ENCODE results near the gene PHRF1.
A peak's percentile ranks its signal among the peaks of the same experiment; 100 is the strongest.
"Not testable (repeated sequence)": the region's sequence is repeated elsewhere in the genome, so short reads cannot be mapped to it uniquely, and the experiment has no call there.

Gene PHRF1

GRCh38 chr11:567629-568292 is 8.5 kb upstream of the PHRF1 start:
- peak overlapping the region; percentile 84 for H3K4me3 ChIP-seq (ENCODE audit: low read depth, low read length)
- no peak for TF ChIP-seq CTCF (IDR thresholded peaks at IDR 0.05; ENCODE audit: low read depth, low read length)

- no peak for TF ChIP-seq CTCF (IDR thresholded peaks at IDR 0.05; ENCODE audit: low read depth, low read length)
- H3K4me3 ChIP-seq (ENCODE audit: low read depth, low read length): peak overlapping the region; percentile 84
Observed at GRCh38 chr11:568306-569157, 7.7 kb upstream of the PHRF1 start.

- no peak for TF ChIP-seq CTCF (IDR thresholded peaks at IDR 0.05; ENCODE audit: low read depth, low read length)
- H3K4me3 ChIP-seq (ENCODE audit: low read depth, low read length): peak overlapping the region; percentile 75
Observed at GRCh38 chr11:569158-569885, 6.9 kb upstream of the PHRF1 start.

- H3K4me3 ChIP-seq (ENCODE audit: low read depth, low read length): no peak overlapping the region
- no peak for TF ChIP-seq CTCF (IDR thresholded peaks at IDR 0.05; ENCODE audit: low read depth, low read length)
Observed at GRCh38 chr11:571802-572185, 4.5 kb upstream of the PHRF1 start.

GRCh38 chr11:573146-573759 is 3.0 kb upstream of the PHRF1 start:
- no peak overlapping the region for H3K4me3 ChIP-seq (ENCODE audit: low read depth, low read length)
- no peak for TF ChIP-seq CTCF (IDR thresholded peaks at IDR 0.05; ENCODE audit: low read depth, low read length)

GRCh38 chr11:574031-574570 is 2.2 kb upstream of the PHRF1 start:
- H3K4me3 ChIP-seq (ENCODE audit: low read depth, low read length): not testable (repeated sequence)

GRCh38 chr11:574632-575312 is 1.5 kb upstream of the PHRF1 start:
- TF ChIP-seq CTCF (IDR thresholded peaks at IDR 0.05; ENCODE audit: low read depth, low read length): no peak
- H3K4me3 ChIP-seq (ENCODE audit: low read depth, low read length): peak overlapping the region; percentile 70

All from WI38 (cell line).